ENCODE results near the gene JAML. TPM values are rescaled to one million over a fixed set of nuclear protein-coding genes. Genes with fewer than 3 reads are reported as not detected.

The JAML gene
- polyA plus RNA-seq, 4 donors, result 2.2 to 3.2 (median 2.7) TPM

DNA sequence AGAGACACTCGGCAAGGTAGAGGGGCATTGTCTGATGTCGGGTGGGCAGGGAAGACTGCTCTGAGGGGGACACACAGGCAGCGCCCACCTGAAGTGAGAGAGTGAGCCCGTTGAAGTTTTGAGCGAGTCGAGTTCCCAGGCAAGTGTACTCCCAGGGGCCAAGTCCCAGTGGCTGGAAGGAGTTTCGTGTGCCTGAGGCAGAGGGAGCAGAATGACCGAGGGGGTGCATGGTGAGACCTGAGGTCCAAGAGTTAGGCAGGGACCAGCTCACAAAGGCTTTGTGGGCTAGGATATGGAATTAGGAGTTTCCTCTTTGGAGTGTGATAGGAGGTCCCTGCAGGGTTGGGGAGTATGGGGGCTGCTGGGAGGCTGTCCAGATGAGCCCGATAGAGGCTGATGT is 54.6 kb downstream of the JAML start:
- DNase-seq (ENCODE audit: low read depth in 4 of 4, low spot score in 2 of 4), result no peak

GRCh38 chr11:118169300-118170140 is 55.3 kb downstream of the JAML start:
- no peak for DNase-seq (ENCODE audit: low read depth in 4 of 4, low spot score in 2 of 4)

DNA sequence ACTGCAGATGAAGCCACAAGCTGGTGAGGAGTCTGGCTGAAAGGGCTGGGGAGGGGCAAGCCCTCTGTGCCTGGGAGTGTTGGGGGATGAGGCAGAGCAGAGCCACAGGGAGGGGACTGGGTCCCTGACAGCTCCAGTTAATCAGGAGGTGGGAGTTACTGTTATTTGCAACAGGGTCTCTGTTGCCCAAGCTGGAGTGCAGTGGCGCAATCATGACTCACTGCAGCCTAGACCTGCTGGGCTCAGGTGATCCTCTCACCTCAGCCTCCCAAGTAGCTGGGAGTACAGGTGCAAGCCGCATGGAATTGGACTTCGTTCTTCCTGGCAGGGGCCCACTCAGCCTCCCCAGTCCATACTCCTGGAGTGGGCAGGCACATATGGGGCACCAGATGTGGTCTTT is 56.1 kb downstream of the JAML start:
- no peak for DNase-seq (ENCODE audit: low read depth in 4 of 4, low spot score in 2 of 4)

DNA sequence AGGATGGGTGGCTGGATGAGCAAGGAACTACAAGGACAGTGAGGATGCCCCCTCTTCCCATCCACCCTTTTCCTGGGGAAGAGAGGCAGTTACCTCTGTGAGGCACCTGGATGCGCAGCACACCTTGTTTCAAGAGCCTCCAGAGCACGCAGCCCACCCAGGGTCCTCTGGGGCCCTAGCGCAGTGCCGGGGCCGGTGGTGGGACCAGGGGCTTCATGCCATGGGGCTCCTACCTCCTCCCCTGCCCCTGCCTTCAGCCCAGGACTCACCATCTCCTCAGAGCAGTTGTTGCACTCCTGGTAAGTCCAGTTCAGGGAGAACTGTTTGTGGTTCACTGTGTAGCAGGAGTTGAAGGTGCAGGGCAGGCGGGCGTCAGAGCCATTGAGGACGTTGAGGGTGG is 56.5 kb downstream of the JAML start:
- DNase-seq (ENCODE audit: low read depth in 4 of 4, low spot score in 2 of 4), result no peak

DNA sequence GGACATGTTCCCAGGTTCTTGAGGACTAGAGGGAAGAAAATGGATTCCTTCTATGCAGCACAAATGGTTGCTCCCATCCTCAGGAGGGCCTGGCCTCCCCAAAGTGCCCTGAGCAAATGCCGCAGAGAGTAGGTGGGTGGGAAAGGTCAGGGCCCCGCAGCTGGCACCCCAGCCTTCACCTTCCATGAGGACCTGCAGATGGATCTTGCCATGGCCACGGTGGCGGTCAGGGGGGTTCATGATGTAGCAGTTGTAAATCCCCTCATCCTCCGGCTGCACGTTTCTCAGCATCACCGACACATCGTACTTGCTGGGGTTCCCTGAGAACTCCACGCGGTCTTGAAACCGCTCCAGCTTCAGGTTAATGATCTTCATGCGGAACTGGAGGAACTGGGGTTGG is 56.9 kb downstream of the JAML start:
- DNase-seq (ENCODE audit: low read depth in 4 of 4, low spot score in 2 of 4), result no peak

GRCh38 chr11:118167253-118167652 is 57.6 kb downstream of the JAML start:
- no peak for DNase-seq (ENCODE audit: low read depth in 4 of 4, low spot score in 2 of 4)

GRCh38 chr11:118166641-118167040 is 58.2 kb downstream of the JAML start:
- no peak for DNase-seq (ENCODE audit: low read depth in 4 of 4, low spot score in 2 of 4)

GRCh38 chr11:118164885-118165284 is 59.9 kb downstream of the JAML start:
- no peak for DNase-seq (ENCODE audit: low read depth in 4 of 4, low spot score in 2 of 4)

GRCh38 chr11:118163494-118163893 is 61.3 kb downstream of the JAML start:
- DNase-seq (ENCODE audit: low read depth in 4 of 4, low spot score in 2 of 4), result no peak

DNA sequence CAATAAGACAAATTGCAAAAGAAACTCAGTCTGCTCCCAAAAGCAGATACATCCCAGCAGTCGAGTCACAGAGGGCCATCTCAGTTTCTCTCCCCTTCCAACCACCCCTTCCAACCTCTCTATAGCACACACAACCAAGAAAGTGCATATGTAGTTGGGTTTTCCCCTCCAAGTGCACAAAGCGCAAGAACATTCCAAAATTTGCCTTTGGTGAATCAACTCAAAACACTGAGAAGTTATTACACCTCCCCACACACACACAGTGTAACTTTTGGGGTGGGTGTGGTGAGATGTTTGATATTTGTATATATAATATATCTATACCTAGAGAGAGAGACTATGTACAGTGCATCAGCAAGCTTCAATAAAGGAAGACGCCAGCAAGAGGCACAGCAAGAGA is 62.0 kb downstream of the JAML start:
- DNase-seq (ENCODE audit: low read depth in 4 of 4, low spot score in 2 of 4), result no peak

GRCh38 chr11:118161786-118162185 is 63.0 kb downstream of the JAML start:
- DNase-seq (ENCODE audit: low read depth in 4 of 4, low spot score in 2 of 4), result no peak

- no peak for DNase-seq (ENCODE audit: low read depth in 4 of 4, low spot score in 2 of 4)
Measured at GRCh38 chr11:118157186-118157895, 67.5 kb downstream of the JAML start.

DNA sequence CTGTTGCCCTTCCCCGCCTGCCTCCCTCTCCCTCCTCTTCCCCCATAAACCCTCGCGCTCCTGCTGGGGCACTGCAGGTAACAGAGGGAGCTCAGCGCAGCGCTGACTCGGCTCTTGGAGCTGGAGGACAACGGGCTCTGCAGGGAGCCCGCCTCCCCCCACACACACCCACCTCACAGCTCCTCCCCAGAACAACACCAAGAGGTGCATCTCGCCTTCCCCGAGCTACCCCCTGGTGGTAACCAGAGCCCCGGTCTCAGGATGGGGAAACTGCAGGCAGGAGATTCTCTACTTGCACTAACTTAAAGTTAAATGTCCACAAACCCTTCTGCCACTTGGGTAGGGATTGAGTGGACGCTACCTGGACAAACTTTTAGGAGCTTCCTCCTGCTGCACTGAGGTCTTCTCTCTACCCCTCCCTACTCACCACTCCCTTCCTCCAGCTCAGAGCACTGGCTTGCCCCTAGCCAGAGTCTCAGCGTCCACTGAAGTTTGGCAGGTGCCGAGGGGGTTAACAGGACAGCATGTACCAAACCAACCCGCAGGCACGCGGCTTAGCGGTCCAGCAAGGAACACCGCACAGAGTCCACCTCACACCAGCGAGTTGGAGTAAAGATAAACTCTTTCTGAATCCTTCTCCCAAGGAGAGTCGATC is 68.2 kb downstream of the JAML start:
- no peak for DNase-seq (ENCODE audit: low read depth in 4 of 4, low spot score in 2 of 4)

GRCh38 chr11:118155776-118156530 is 68.9 kb downstream of the JAML start:
- no peak for DNase-seq (ENCODE audit: low read depth in 4 of 4, low spot score in 2 of 4)

GRCh38 chr11:118154641-118155040 is 70.2 kb downstream of the JAML start:
- DNase-seq (ENCODE audit: low read depth in 4 of 4, low spot score in 2 of 4), result no peak

GRCh38 chr11:118153976-118154375 is 70.8 kb downstream of the JAML start:
- no peak for DNase-seq (ENCODE audit: low read depth in 4 of 4, low spot score in 2 of 4)

DNA sequence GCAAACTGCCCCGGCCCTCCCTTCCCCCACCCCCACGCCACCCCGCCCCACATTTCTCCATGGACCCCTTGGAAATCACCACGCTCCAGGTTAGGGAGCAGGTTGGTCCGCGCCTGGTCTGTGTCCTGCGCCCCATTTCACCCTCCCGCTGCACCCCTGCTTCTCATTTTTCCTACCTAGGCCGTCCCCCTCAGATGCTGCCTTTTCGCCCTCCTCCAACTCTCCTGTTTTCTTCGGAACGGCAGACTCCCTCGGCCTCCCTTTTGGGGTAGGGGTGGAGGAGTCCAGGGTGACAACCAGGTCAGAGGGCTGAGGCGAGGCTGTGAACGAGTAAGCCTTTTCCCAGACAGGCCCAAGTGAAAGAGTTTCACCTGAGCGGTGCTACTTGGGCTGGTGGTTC is 71.3 kb downstream of the JAML start:
- no peak for DNase-seq (ENCODE audit: low read depth in 4 of 4, low spot score in 2 of 4)

- peak in 2 of 4 donors; percentile 44 to 73 for DNase-seq (ENCODE audit: low read depth in 4 of 4, low spot score in 2 of 4)
Measured at GRCh38 chr11:118152552-118153471, 72.0 kb downstream of the JAML start, which contains the start of gene SCN4B. Gene SCN4B, minus strand, starts transcription at chr11:118152823. Its CDS starts 150 bp downstream, at chr11:118152673.

- no peak for DNase-seq (ENCODE audit: low read depth in 4 of 4, low spot score in 2 of 4)
Measured at GRCh38 chr11:118152020-118152551, 72.7 kb downstream of the JAML start.

Measured in left renal cortex interstitium (tissue), 4 donors.